K562 (cell line): ENCODE results near the gene NT5DC4. TPM values are rescaled to one million over a fixed set of nuclear protein-coding genes. Genes with fewer than 3 reads are reported as not detected.
A peak's percentile ranks its signal among the peaks of the same experiment; 100 is the strongest.

Experiments used
- DDX20 ChIP-seq: fragments of 450-650 bp; IDR thresholded peaks from 2 replicates; pipeline ENCODE4 v1.6.1; 2016; ENCODE audit warnings: missing genetic modification characterization, low read depth, mild to moderate bottlenecking, missing compliant biosample characterization, moderate library complexity
- STAT5A ChIP-seq: IDR thresholded peaks from 2 replicates; pipeline ENCODE4 v1.6.1; 2012; ENCODE audit warnings: low read length, inconsistent platforms, borderline replicate concordance
- TFE3 ChIP-seq: fragments of 450-650 bp; formaldehyde crosslinking; IDR thresholded peaks from 2 replicates; pipeline ENCODE4 v1.4.0; 2020; ENCODE audit warnings: mild to moderate bottlenecking, mixed read lengths
- THRB ChIP-seq: fragments of 450-650 bp; formaldehyde crosslinking; conservative IDR thresholded peaks from 2 replicates; pipeline ENCODE4 v1.4.0; 2022; ENCODE audit warnings: mild to moderate bottlenecking, missing genetic modification characterization
- ZBTB26 ChIP-seq: fragments of 450-650 bp; formaldehyde crosslinking; IDR thresholded peaks from 2 replicates; pipeline ENCODE4 v1.4.0; 2022; ENCODE audit warnings: missing genetic modification characterization
- ZBTB49 ChIP-seq: sonication (generic); formaldehyde crosslinking; IDR thresholded peaks from 2 replicates; pipeline ENCODE4 v1.8.0; 2022; ENCODE audit warnings: missing genetic modification reagents, mild to moderate bottlenecking, borderline replicate concordance
- ZNF253 ChIP-seq: fragments of 250-450 bp; sonication (Bioruptor Pico); conservative IDR thresholded peaks from 2 replicates; pipeline ENCODE4 v1.6.1; 2021; ENCODE audit warnings: mild to moderate bottlenecking
- ZNF609 ChIP-seq: sonication (generic); formaldehyde crosslinking; IDR thresholded peaks from 2 replicates; pipeline ENCODE4 v1.8.1; 2023; ENCODE audit warnings: missing genetic modification reagents, mild to moderate bottlenecking, borderline replicate concordance
- polyA plus RNA-seq, 8 experiments: library from polyadenylated mRNA; depleted of rRNA in 4 of 8; stranded (reverse) in 5 of 8; unstranded in 3 of 8; fragments of >200 nt; fragmentation: Nextera tagmentation in 2 of 8; fragmentation: Illumina TruSeq in 1 of 8; extraction: Ambion mirVana in 2 of 8; extraction: Trizol in 1 of 8; gene quantifications; 2 replicates each; pipeline versions ENCODE4 v1.2.1 to v1.2.3, GENCODE V29; 2011 to 2014; ENCODE audit warnings: inconsistent platforms in 1 of 8, missing spikeins in 1 of 8
- total RNA-seq, 7 experiments: library from RNA; depleted of rRNA in 6 of 7; stranded (reverse); fragments of >200 nt in 6 of 7; fragmentation: Illumina TruSeq in 2 of 7; extraction: Trizol in 2 of 7; gene quantifications; 2 replicates each; pipeline versions ENCODE4 v1.2.1 to v1.2.3, GENCODE V29; 2011 to 2021; ENCODE audit warnings: low replicate concordance in 1 of 7
- TF ChIP-seq, protein P1 (sequence below): sonication (generic); formaldehyde crosslinking; IDR thresholded peaks from 2 replicates; pipeline ENCODE4 v1.8.1; 2023; ENCODE audit warnings: mild to moderate bottlenecking, missing genetic modification reagents

The NT5DC4 gene
- total and polyA plus RNA-seq, 9 of the 15 experiments (the other 6 are each of a cell fraction or from before 2014, with no cell fraction given), result 0.44 to 6.9 (median 2.5) TPM

DNA sequence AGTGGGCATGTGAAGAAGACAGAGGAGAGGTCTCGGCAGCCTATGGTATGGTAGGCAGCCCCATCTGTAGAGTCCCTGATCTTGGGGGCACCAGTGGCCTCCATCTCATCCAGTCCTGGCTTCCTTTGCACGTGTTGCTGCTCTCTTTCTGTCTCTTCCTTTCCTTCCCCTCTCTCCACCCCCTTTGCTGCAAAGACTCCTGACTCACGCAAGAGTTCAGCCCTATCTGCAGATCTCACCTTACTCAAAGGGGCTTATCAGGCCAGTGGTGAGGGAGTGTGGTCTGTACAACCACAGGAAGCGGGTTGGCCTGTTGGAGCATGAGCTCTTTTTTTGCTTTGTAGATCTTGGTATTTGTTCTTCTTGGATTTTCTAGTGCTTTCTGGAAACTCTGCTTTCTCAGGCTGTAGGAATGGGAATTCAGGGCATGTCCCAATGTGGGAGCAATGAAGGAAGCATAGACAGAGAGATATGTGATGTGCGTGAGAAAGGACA, 14.6 kb upstream of the NT5DC4 start (continued):
- TF ChIP-seq STAT5A, result peak; percentile 87
- TF ChIP-seq ZBTB26 (CRISPR knock-in tag), result no peak; the same call in 1 of the 2 replicates
- TF ChIP-seq, protein P1, sequence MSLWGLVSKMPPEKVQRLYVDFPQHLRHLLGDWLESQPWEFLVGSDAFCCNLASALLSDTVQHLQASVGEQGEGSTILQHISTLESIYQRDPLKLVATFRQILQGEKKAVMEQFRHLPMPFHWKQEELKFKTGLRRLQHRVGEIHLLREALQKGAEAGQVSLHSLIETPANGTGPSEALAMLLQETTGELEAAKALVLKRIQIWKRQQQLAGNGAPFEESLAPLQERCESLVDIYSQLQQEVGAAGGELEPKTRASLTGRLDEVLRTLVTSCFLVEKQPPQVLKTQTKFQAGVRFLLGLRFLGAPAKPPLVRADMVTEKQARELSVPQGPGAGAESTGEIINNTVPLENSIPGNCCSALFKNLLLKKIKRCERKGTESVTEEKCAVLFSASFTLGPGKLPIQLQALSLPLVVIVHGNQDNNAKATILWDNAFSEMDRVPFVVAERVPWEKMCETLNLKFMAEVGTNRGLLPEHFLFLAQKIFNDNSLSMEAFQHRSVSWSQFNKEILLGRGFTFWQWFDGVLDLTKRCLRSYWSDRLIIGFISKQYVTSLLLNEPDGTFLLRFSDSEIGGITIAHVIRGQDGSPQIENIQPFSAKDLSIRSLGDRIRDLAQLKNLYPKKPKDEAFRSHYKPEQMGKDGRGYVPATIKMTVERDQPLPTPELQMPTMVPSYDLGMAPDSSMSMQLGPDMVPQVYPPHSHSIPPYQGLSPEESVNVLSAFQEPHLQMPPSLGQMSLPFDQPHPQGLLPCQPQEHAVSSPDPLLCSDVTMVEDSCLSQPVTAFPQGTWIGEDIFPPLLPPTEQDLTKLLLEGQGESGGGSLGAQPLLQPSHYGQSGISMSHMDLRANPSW (CRISPR knock-in tag), result no peak
- TF ChIP-seq ZNF253 (CRISPR knock-in tag), result no peak
- 0 out of 2 replicates have a peak, but pooled peaks have one; percentile 59 for TF ChIP-seq ZNF609 (CRISPR knock-in tag)
- TF ChIP-seq TFE3, result no peak
- TF ChIP-seq DDX20 (tag), result no peak
- peak; percentile 86; the same call in 1 of the 2 replicates for TF ChIP-seq THRB
- TF ChIP-seq ZBTB49, result no peak
